IPS-20b (cell line): Measurements from ENCODE around the gene COCH.

Experiments used
- H3K27ac ChIP-seq: one replicate; pipeline ENCODE4 v1.5.1; 2013; ENCODE audit warnings: low read length
- H3K27me3 ChIP-seq: 2 replicates; pipeline ENCODE4 v1.6.1; 2013; ENCODE audit warnings: mild to moderate bottlenecking, low read length, inconsistent platforms; ENCODE audit not compliant: insufficient read depth
- H3K36me3 ChIP-seq: 2 replicates; pipeline ENCODE4 v1.6.1; 2013; ENCODE audit warnings: low read depth, mild to moderate bottlenecking, inconsistent platforms, low read length, moderate library complexity; ENCODE audit not compliant: insufficient read depth
- H3K4me1 ChIP-seq: 2 replicates; pipeline ENCODE4 v1.6.1; 2013; ENCODE audit warnings: mild to moderate bottlenecking, control low read depth, inconsistent platforms, low read length, moderate library complexity; ENCODE audit not compliant: insufficient read depth
- H3K4me3 ChIP-seq: 2 replicates; pipeline ENCODE4 v1.5.1; 2013; ENCODE audit warnings: mild to moderate bottlenecking, low read length, inconsistent platforms
- H3K9ac ChIP-seq: 2 replicates; pipeline ENCODE4 v1.6.1; 2013; ENCODE audit warnings: low read depth, mild to moderate bottlenecking, inconsistent platforms, low read length, moderate library complexity
- H3K9me3 ChIP-seq: 2 replicates; pipeline ENCODE4 v1.6.1; 2013; ENCODE audit warnings: mild to moderate bottlenecking, low read depth, low read length, inconsistent platforms; ENCODE audit not compliant: insufficient read depth

The COCH gene

DNA sequence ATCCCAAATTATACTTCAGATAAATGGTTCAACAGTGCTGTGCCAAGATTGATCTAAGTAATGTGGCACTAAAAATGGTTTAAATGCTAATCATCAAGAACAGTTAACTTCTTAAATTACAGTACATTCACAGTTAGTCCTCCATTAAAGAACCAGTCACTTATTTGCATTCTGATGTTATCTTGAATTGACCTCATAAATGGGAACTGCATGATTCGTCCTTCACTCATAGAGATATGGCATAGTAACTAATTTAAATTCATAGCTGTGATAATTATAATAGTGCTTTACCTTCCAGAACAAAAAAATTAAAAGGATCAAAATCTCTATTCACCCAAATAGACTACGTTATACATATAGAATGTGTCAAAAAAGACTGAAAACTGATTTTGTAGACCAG is 61.1 kb downstream of the COCH start:
- Histone ChIP-seq H3K27me3 (no peaks in the 10 kb centered on the region), H3K27ac (no peak overlapping the region), H3K9me3 (no peaks in the 10 kb centered on the region), H3K9ac (no peak overlapping the region), H3K4me1 (no peaks in the 10 kb centered on the region), H3K4me3 (no peak overlapping the region), H3K36me3 (peaks cover 63% of the 10 kb centered on the region)

DNA sequence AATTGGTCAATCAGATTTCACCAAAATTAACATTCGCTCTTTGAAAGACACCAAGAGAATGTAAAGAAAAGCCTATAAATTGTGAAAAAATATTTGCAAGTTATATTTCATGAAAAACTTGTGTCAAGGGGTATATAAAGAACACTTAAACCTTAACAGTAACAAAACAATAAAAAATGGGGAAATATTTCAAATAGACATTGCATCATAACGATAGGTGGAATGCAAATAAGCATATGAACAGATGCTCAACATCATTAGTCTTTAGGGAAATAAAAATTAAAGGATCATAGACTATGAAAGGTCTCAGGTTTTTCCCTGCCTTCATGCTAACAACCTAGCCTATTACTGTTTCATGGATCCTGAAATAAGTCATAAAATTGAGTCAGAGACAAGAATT is 64.3 kb downstream of the COCH start:
- no peaks in the 10 kb centered on the region for H3K4me1 ChIP-seq
- H3K27ac ChIP-seq: no peak overlapping the region
- H3K27me3 ChIP-seq: no peaks in the 10 kb centered on the region
- no peaks in the 10 kb centered on the region for H3K9me3 ChIP-seq
- no peak overlapping the region for H3K9ac ChIP-seq
- H3K4me3 ChIP-seq: no peak overlapping the region
- H3K36me3 ChIP-seq: peaks cover 68% of the 10 kb centered on the region
